IMR-90 (cell line): ENCODE measurements around the gene COMMD1. TPM values are rescaled to one million over a fixed set of nuclear protein-coding genes. Genes with fewer than 3 reads are reported as not detected.

Source experiments
- ATAC-seq: fragments of 200-7000 bp; cut with Tn5 transposase; 2 replicates; pipeline ENCODE4 v1.9.1; 2020; ENCODE audit warnings: low read depth, mild to moderate bottlenecking, moderate library complexity
- BruUV-seq: library from RNA; stranded (reverse); fragments of 400-500 nt; replicated peaks from 2 replicates; lab custom pipeline; 2021; lab: Mats Ljungman, UMichigan
- CTCF ChIA-PET: fragments of 300-600 bp; formaldehyde crosslinking; extraction: SDS; loops from one replicate; lab custom pipeline; 2021; ENCODE audit warnings: antibody characterized with exemption; lab: Yijun Ruan, JAX
- POLR2A ChIA-PET: fragments of 300-600 bp; sonication (Branson Sonifier 250); formaldehyde crosslinking; loops from one replicate; lab custom pipeline; 2022; ENCODE audit warnings: antibody characterized with exemption; ENCODE audit not compliant: unreplicated experiment; lab: Charles Lee
- DNase-seq: peaks from one replicate; pipeline ENCODE4 v3.0.0; 2013
- H2AFZ ChIP-seq: replicated peaks from 2 replicates; pipeline ENCODE3; 2013; ENCODE audit warnings: low read length, mild to moderate bottlenecking; ENCODE audit not compliant: poor library complexity
- H2AK5ac ChIP-seq: 2 replicates; pipeline ENCODE4 v1.6.1; 2013; ENCODE audit warnings: low read depth, low read length, inconsistent platforms
- H2AK9ac ChIP-seq: replicated peaks from 2 replicates; pipeline ENCODE3; 2013; ENCODE audit warnings: mild to moderate bottlenecking, low read depth, low read length, moderate library complexity; ENCODE audit not compliant: poor library complexity
- H2BK120ac ChIP-seq: 2 replicates; pipeline ENCODE4 v1.6.1; 2013; ENCODE audit warnings: low read depth, low read length, inconsistent platforms
- H2BK15ac ChIP-seq: 3 replicates; pipeline ENCODE4 v1.6.1; 2013; ENCODE audit warnings: low read depth, low read length, inconsistent platforms
- H2BK20ac ChIP-seq: 2 replicates; pipeline ENCODE4 v1.6.1; 2013; ENCODE audit warnings: low read depth, mild to moderate bottlenecking, inconsistent platforms, low read length, moderate library complexity
- H2BK5ac ChIP-seq: 2 replicates; pipeline ENCODE4 v1.6.1; 2013; ENCODE audit warnings: mild to moderate bottlenecking, low read depth, low read length, inconsistent platforms; ENCODE audit not compliant: poor library complexity, severe bottlenecking
- H3K14ac ChIP-seq: replicated peaks from 2 replicates; pipeline ENCODE4 v1.6.1; 2013; ENCODE audit warnings: low read depth, low read length, inconsistent platforms
- H3K18ac ChIP-seq: 2 replicates; pipeline ENCODE4 v1.6.1; 2013; ENCODE audit warnings: low read depth, low read length, control low read depth
- H3K23ac ChIP-seq: 2 replicates; pipeline ENCODE4 v1.6.1; 2013; ENCODE audit warnings: low read depth, low read length, inconsistent platforms
- H3K27ac ChIP-seq: 2 replicates; pipeline ENCODE4 v1.5.1; 2013; ENCODE audit warnings: mild to moderate bottlenecking, control low read depth, low read length; ENCODE audit not compliant: insufficient read depth
- H3K27me3 ChIP-seq: 2 replicates; pipeline ENCODE4 v1.6.1; 2013; ENCODE audit warnings: low read length; ENCODE audit not compliant: control insufficient read depth, insufficient read depth
- H3K36me3 ChIP-seq: 2 replicates; pipeline ENCODE4 v1.6.1; 2013; ENCODE audit warnings: low read length, mixed read lengths; ENCODE audit not compliant: control insufficient read depth, insufficient read depth
- H3K4ac ChIP-seq: 2 replicates; pipeline ENCODE4 v1.6.1; 2013; ENCODE audit warnings: low read depth, low read length, inconsistent platforms
- H3K4me1 ChIP-seq: 2 replicates; pipeline ENCODE4 v1.6.1; 2013; ENCODE audit warnings: low read length, mixed read lengths; ENCODE audit not compliant: control insufficient read depth, insufficient read depth
- H3K4me2 ChIP-seq: 2 replicates; pipeline ENCODE4 v1.6.1; 2013; ENCODE audit warnings: low read depth, mild to moderate bottlenecking, control low read depth, low read length, moderate library complexity
- H3K4me3 ChIP-seq: 2 replicates; pipeline ENCODE4 v1.5.1; 2013; ENCODE audit warnings: low read depth, mild to moderate bottlenecking, control low read depth, low read length, moderate library complexity; ENCODE audit not compliant: insufficient read depth
- H3K56ac ChIP-seq: 2 replicates; pipeline ENCODE4 v1.6.1; 2013; ENCODE audit warnings: low read length, inconsistent platforms; ENCODE audit not compliant: insufficient read depth; ENCODE audit errors: extremely low read depth
- H3K79me1 ChIP-seq, 2 experiments: 2 replicates each; pipeline ENCODE4 v1.6.1; 2013; ENCODE audit warnings: low read length in 2 of 2, inconsistent platforms in 1 of 2, low read depth in 1 of 2
- H3K9ac ChIP-seq: 2 replicates; pipeline ENCODE4 v1.6.1; 2013; ENCODE audit warnings: low read depth, low read length, control low read depth
- H3K9me1 ChIP-seq: 2 replicates; pipeline ENCODE4 v1.6.1; 2013; ENCODE audit warnings: low read length, inconsistent platforms; ENCODE audit not compliant: insufficient read depth
- H3K9me3 ChIP-seq: 2 replicates; pipeline ENCODE4 v1.6.1; 2013; ENCODE audit warnings: low read length; ENCODE audit not compliant: control insufficient read depth, insufficient read depth
- H4K20me1 ChIP-seq: 2 replicates; pipeline ENCODE4 v1.6.1; 2013; ENCODE audit warnings: low read length, inconsistent platforms; ENCODE audit not compliant: insufficient read depth
- H4K5ac ChIP-seq: 2 replicates; pipeline ENCODE4 v1.6.1; 2013; ENCODE audit warnings: mild to moderate bottlenecking, low read depth, low read length, control low read depth
- H4K8ac ChIP-seq, 2 experiments: 2 replicates each; pipeline ENCODE4 v1.6.1; 2013; ENCODE audit warnings: low read depth in 2 of 2, low read length in 2 of 2, control low read depth in 1 of 2, inconsistent platforms in 1 of 2
- H4K91ac ChIP-seq: 2 replicates; pipeline ENCODE4 v1.6.1; 2013; ENCODE audit warnings: low read depth, low read length, inconsistent platforms; ENCODE audit not compliant: insufficient read depth
- CHD1 ChIP-seq: IDR thresholded peaks from 2 replicates; pipeline ENCODE4 v1.6.1; 2012; ENCODE audit warnings: low read depth, low read length, improper control_type of control experiment
- MAFK ChIP-seq: IDR thresholded peaks from 2 replicates; pipeline ENCODE4 v1.6.1; 2012; ENCODE audit warnings: low read depth, low read length, improper control_type of control experiment
- MAZ ChIP-seq: IDR thresholded peaks from 2 replicates; pipeline ENCODE4 v1.6.1; 2012; ENCODE audit warnings: low read depth, mild to moderate bottlenecking, low read length, improper control_type of control experiment, moderate library complexity, borderline replicate concordance
- MXI1 ChIP-seq: IDR thresholded peaks from 2 replicates; pipeline ENCODE4 v1.6.1; 2012; ENCODE audit warnings: low read depth, mild to moderate bottlenecking, low read length, moderate library complexity, borderline replicate concordance
- POLR2A ChIP-seq: IDR thresholded peaks from 2 replicates; pipeline ENCODE4 v1.6.1; 2012; ENCODE audit warnings: mild to moderate bottlenecking, low read depth, low read length
- RAD21 ChIP-seq: IDR thresholded peaks from 2 replicates; pipeline ENCODE4 v1.6.1; 2012; ENCODE audit warnings: low read length, improper control_type of control experiment
- WGBS, 2 experiments: methylation state at CpG; one replicate each; pipeline versions ENCODE4 v1.1.5 to v1.1.7; 2013; ENCODE audit warnings: missing lambda C conversion rate in 2 of 2; ENCODE audit not compliant: insufficient read length in 1 of 2; ENCODE audit errors: extremely low coverage in 2 of 2; 5-methylcytosine and 5-hydroxymethylcytosine counted together
- dilution Hi-C: fragments of 300-500 bp; cut with HindIII; formaldehyde crosslinking; loops from one replicate; pipeline ENCODE4 v1.14.3; 2018; ENCODE audit warnings: low sequenced_read_pairs; ENCODE audit not compliant: unreplicated experiment
- in situ Hi-C: fragments of 300-500 bp; cut with MboI; formaldehyde crosslinking; loops from 3 replicates; pipeline ENCODE4 v1.14.3; 2019; ENCODE audit warnings: low sequenced_read_pairs, inconsistent platforms, mixed read lengths
- intact Hi-C: fragments of 100-400 bp; cut with micrococcal nuclease; formaldehyde crosslinking; loops from 2 replicates; pipeline ENCODE4 v1.10.0; 2022
- polyA plus RNA-seq, 3 experiments: library from polyadenylated mRNA; depleted of rRNA; stranded (reverse); fragments of >200 nt; gene quantifications; 2 replicates each; pipeline ENCODE4 v1.2.3, GENCODE V29; 2012; ENCODE audit warnings: low replicate concordance in 1 of 3
- total RNA-seq: library from RNA; depleted of rRNA; stranded (reverse); fragments of >200 nt; gene quantifications from 2 replicates; pipeline ENCODE4 v1.2.3, GENCODE V29; 2012

Gene COMMD1
- total and polyA plus RNA-seq, 2 of the 4 experiments (the other 2 are of a cell fraction), result 42.8 to 60.4 TPM

DNA sequence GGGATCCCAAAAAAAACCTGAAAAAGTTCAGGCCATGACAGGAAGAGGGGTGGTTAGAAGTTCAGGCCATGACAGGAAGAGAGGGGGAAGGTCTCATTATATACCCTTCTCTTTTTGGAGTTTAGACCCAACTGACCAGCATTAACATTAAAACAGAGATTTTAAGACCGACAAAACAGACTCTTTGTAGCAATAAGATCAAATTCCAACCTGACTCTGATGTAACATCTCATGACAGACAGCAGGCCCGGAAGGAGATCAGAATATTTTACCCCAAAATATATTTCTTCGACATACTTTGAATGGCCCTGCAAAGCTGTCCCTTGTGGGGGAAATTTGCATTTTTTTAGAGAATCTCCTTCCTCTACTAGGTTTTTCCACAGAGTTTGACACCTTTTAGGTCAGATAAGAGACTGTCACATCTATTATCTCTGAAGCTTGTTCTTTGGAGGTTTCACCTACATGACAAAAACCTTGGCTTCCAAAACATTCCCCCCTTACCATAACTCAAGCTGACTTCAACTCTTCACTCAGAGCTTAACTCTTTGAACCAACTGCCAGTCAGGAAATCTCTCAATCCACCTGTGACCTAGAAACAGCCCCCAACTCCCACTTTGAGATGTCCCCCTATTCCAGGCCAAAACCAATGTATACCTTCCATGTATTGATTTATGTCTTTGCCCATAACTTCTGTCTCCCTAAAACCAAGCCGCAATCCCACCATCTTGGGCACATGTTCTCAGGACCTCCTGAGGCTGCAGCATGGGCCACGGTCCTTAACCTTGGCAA is 239.4 kb downstream of the COMMD1 start:
- no peak overlapping the region for H3K4me2 ChIP-seq
- no peaks in the 10 kb centered on the region for H3K9me1 ChIP-seq
- no peak overlapping the region for H3K4me3 ChIP-seq
- H2AFZ ChIP-seq, result no peak overlapping the region
- no peak overlapping the region for H4K8ac ChIP-seq
- no peaks in the 10 kb centered on the region for H3K36me3 ChIP-seq
- ChIA-PET POLR2A (no interaction called here), CTCF (no interaction called here)
- H3K4me1 ChIP-seq, result no peaks in the 10 kb centered on the region
- no peaks in the 10 kb centered on the region; a peak in 1 of 4 replicates for H3K79me1 ChIP-seq
- no peaks in the 10 kb centered on the region for H4K20me1 ChIP-seq
- H3K9me3 ChIP-seq, result no peaks in the 10 kb centered on the region
- H3K27me3 ChIP-seq, result no peaks in the 10 kb centered on the region
- H3K56ac ChIP-seq, result no peak overlapping the region
- no peak overlapping the region for H3K18ac ChIP-seq
- H4K91ac ChIP-seq, result no peak overlapping the region
- in situ Hi-C loops (no loop called here), intact Hi-C loops (no loop called here), dilution Hi-C loops (no loop called here)
- BruUV-seq, result no TSS peak
- no peak overlapping the region for H2BK20ac ChIP-seq
- no peak overlapping the region for H2AK9ac ChIP-seq
- no peak overlapping the region for H3K4ac ChIP-seq
- H2AK5ac ChIP-seq, result no peak overlapping the region
- DNase-seq (no peak), ATAC-seq (no peak)
- H3K14ac ChIP-seq, result no peak overlapping the region
- no peak overlapping the region for H2BK120ac ChIP-seq
- H4K5ac ChIP-seq, result no peak overlapping the region
- no peak overlapping the region for H2BK5ac ChIP-seq
- no peak overlapping the region for H3K23ac ChIP-seq
- no CpG with 5 or more reads among the region's 5 CpGs for WGBS, 2 experiments
- no peak for TF ChIP-seq MXI1
- TF ChIP-seq MAZ, result no peak
- TF ChIP-seq MAFK, result no peak
- no peak for TF ChIP-seq RAD21
- no peak for TF ChIP-seq CHD1
- no peak for TF ChIP-seq POLR2A
- no peak overlapping the region for H3K9ac ChIP-seq
- H2BK15ac ChIP-seq, result no peak overlapping the region
- H3K27ac ChIP-seq, result no peak overlapping the region
